Ovary (tissue), 9 donors: ENCODE data around the gene SOX5. TPM values are rescaled to one million over a fixed set of nuclear protein-coding genes. Genes with fewer than 3 reads are reported as not detected.

Experiments
- DNase-seq, 5 donors: peaks; one replicate each; pipeline ENCODE4 v3.0.0-alpha.2; 2019 to 2020
- H3K27ac ChIP-seq, 2 donors: fragments of 200-600 bp; one replicate each; pipeline versions ENCODE4 v1.5.1 to v1.8.0; 2019 to 2022
- H3K27me3 ChIP-seq: fragments of 200-600 bp; one replicate; pipeline ENCODE4 v1.8.0; 2022
- H3K36me3 ChIP-seq: fragments of 200-600 bp; sonication (generic); one replicate; pipeline ENCODE4 v1.5.1; 2019
- H3K4me1 ChIP-seq: one replicate; pipeline ENCODE4 v1.8.1; 2013; ENCODE audit warnings: mild to moderate bottlenecking, moderate library complexity; ENCODE audit not compliant: insufficient read depth
- H3K4me3 ChIP-seq: fragments of 200-600 bp; sonication (generic); one replicate; pipeline ENCODE4 v1.5.1; 2017
- H3K9me3 ChIP-seq, 2 donors: fragments of 200-600 bp in 1 of 2; sonication (generic) in 1 of 2; one replicate each; pipeline versions ENCODE4 v1.5.1 to v1.8.1; 2013 to 2019; ENCODE audit warnings: mild to moderate bottlenecking in 1 of 2, moderate library complexity in 1 of 2
- EP300 ChIP-seq: sonication (generic); formaldehyde crosslinking; IDR thresholded peaks from one replicate; pipeline ENCODE4 v1.6.1; 2017; ENCODE audit warnings: antibody characterized with exemption
- POLR2A ChIP-seq: fragments of 450-650 bp; IDR thresholded peaks from one replicate; pipeline ENCODE4 v1.6.1; 2017; ENCODE audit warnings: antibody characterized with exemption, mild to moderate bottlenecking, moderate library complexity
- WGBS, 3 donors: extraction: QIAGEN DNeasy Blood & Tissue Kit in 1 of 3; methylation state at CpG; one replicate each; pipeline versions ENCODE4 v1.1.5 to v1.1.7; 2013 to 2017; 5-methylcytosine and 5-hydroxymethylcytosine counted together
- intact Hi-C, 4 donors: fragments of 100-400 bp; cut with DNase I; formaldehyde crosslinking; loops; one replicate each; pipeline versions ENCODE4 v1.11.0 to v1.15.1; 2022 to 2023
- polyA plus RNA-seq, 2 donors: library from polyadenylated mRNA; stranded (reverse); fragments of 200-250 nt in 1 of 2; fragments of 350-450 nt in 1 of 2; fragmentation: Illumina TruSeq in 1 of 2; extraction: RNeasy Lipid Tissue Mini Kit (QIAGEN cat#74804) in 1 of 2; gene quantifications; one replicate each; pipeline ENCODE4 v1.2.3, GENCODE V29; 2013 to 2014
- total RNA-seq, 7 donors: library from RNA; depleted of rRNA in 2 of 7; stranded (reverse); fragments of >200 nt in 2 of 7; fragmentation: NEBNext Ultra II Directional in 3 of 7; extraction: Animal tissue kit (Norgen Biotek cat#: 25700) in 3 of 7; gene quantifications; one replicate each; pipeline versions ENCODE4 v1.1.0 to v1.2.4, GENCODE V29; 2016 to 2023
- TF ChIP-seq, protein P1 (sequence below), 3 donors: fragments of 450-650 bp in 2 of 3; fragments of 200-600 bp in 1 of 3; IDR thresholded peaks; one replicate each; pipeline versions ENCODE4 v1.5.1 to v1.8.0; 2016 to 2022; ENCODE audit warnings: antibody characterized with exemption in 3 of 3, mild to moderate bottlenecking in 1 of 3
- donor health status: DM: no; HTN: no; CAD: no; lungs with moderate emphysema.
- donor health status: DM: no; HTN: no; CAD: no.
- donor health status: Bipolar disorder and iron deficiency.
- donor health status: DM: yes; HTN: yes; CAD: no.
- donor health status: DM: no; HTN: no; CAD: no.
- donor health status: DM: yes; HTN: yes; CAD: no.

SOX5 gene
- total and polyA plus RNA-seq, 9 donors, result 5.7 to 33.7 (median 21.4) TPM

DNA sequence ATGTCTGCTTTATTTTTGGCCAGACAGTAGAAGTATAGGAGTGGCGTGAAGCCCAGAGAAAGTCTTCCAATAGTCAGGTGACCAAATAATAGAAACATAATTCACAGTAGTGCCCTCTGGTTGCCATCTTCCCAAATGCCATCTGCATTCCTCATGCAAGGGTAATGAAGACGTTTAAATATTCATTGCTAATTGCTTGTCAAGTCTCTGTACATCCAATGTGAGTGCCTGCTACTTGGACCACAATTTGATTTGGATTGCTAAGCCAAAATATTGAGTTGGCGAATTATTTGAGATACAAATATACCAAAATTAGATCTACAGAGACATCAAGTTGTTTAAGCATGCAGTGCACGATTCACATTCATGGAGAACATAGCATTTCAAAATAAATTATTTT lies 402.7 kb downstream of the SOX5 start:
- no peak for DNase-seq
- no peak overlapping the region for H3K4me3 ChIP-seq
- TF ChIP-seq EP300 (no peak), POLR2A (no peak)
- TF ChIP-seq, protein P1, sequence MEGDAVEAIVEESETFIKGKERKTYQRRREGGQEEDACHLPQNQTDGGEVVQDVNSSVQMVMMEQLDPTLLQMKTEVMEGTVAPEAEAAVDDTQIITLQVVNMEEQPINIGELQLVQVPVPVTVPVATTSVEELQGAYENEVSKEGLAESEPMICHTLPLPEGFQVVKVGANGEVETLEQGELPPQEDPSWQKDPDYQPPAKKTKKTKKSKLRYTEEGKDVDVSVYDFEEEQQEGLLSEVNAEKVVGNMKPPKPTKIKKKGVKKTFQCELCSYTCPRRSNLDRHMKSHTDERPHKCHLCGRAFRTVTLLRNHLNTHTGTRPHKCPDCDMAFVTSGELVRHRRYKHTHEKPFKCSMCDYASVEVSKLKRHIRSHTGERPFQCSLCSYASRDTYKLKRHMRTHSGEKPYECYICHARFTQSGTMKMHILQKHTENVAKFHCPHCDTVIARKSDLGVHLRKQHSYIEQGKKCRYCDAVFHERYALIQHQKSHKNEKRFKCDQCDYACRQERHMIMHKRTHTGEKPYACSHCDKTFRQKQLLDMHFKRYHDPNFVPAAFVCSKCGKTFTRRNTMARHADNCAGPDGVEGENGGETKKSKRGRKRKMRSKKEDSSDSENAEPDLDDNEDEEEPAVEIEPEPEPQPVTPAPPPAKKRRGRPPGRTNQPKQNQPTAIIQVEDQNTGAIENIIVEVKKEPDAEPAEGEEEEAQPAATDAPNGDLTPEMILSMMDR (IDR thresholded peaks at IDR 0.05), result no peak
- H3K36me3 ChIP-seq, result no peaks in the 10 kb centered on the region
- 90 to 92% (median 92%) methylated on average over 4 of the region's 4 CpGs for WGBS, 3 donors
- H3K27ac ChIP-seq, result no peak overlapping the region
- no peaks in the 10 kb centered on the region for H3K9me3 ChIP-seq
- intact Hi-C loops, result no loop called here
- no peaks in the 10 kb centered on the region for H3K27me3 ChIP-seq
- H3K4me1 ChIP-seq, result no peaks in the 10 kb centered on the region

DNA sequence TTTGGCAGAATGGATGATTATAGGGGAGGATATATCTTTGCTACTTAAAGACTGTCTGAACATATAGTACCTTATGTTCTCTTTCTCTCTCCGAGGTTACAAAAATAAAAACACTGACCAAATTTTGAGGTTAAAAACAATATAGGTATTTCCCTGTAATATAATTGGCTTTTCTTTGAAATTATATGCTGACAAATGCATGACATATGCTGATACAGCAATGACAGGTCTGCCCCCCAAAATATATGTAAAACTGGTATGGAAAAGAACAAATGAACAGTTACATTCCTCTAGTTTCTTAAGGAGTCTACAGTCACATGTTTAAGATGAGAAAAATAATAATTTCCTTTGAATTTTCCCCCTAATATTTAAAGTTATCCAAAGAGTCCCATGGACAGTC lies 405.7 kb downstream of the SOX5 start:
- H3K36me3 ChIP-seq, result no peaks in the 10 kb centered on the region
- no peak for DNase-seq
- H3K27me3 ChIP-seq, result no peaks in the 10 kb centered on the region
- no peak overlapping the region for H3K4me3 ChIP-seq
- 83 to 96% (median 88%) methylated on average over 1 of the region's 1 CpG for WGBS, 3 donors
- H3K27ac ChIP-seq, result no peak overlapping the region
- H3K4me1 ChIP-seq, result no peaks in the 10 kb centered on the region
- H3K9me3 ChIP-seq, result no peaks in the 10 kb centered on the region
- intact Hi-C loops, result no loop called here
- TF ChIP-seq EP300 (no peak), POLR2A (no peak)
- TF ChIP-seq, protein P1 (IDR thresholded peaks at IDR 0.05), result no peak

DNA sequence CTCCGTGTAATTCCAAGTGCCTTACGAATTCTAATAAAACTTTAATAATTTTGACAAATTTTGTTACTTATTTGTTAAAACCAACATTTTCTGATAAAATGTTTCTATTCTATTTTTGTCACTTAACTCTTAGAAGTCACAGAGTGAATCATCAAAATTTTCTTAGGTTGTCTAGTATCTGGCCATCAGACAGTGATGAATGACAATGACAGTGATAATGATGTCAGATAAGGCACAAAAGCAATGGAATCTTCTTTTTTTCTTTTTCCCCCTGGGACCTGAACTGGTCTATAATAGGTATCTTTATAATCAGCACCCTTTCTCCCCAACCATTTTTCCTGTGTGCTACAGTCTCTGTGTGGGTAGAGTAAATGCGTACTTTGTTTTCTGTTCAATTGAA lies 407.3 kb downstream of the SOX5 start:
- Histone ChIP-seq H3K4me1 (no peaks in the 10 kb centered on the region), H3K9me3 (no peaks in the 10 kb centered on the region), H3K36me3 (no peaks in the 10 kb centered on the region), H3K4me3 (no peak overlapping the region), H3K27me3 (no peaks in the 10 kb centered on the region), H3K27ac (no peak overlapping the region)
- TF ChIP-seq, protein P1 (IDR thresholded peaks at IDR 0.05), result no peak
- TF ChIP-seq EP300 (no peak), POLR2A (no peak)
- no peak for DNase-seq
- WGBS, 3 donors, result 95 to 97% (median 96%) methylated on average over 3 of the region's 3 CpGs
- intact Hi-C loops, result no loop called here

DNA sequence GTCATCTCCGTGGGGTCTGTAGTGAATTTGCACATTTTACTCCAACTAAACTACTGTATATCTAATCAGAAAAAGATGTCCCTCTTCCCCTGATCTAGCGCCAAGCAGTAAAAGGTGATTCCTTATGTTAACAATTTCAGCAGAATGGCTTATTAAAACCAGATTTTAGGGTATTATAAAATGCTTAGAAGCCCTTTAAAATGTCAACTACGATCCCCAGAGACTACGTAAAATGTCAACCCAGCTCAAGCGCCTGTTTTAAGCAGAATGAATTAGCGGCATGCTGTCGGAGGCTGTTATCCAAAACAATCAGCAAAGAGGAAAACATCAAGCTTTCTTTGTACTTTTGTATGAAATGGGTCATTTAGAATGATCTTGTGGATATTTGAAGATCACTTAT lies 408.9 kb downstream of the SOX5 start:
- 70 to 84% (median 80%) methylated on average over 7 of the region's 7 CpGs for WGBS, 3 donors
- H3K36me3 ChIP-seq, result no peaks in the 10 kb centered on the region
- no peak for DNase-seq
- no peak overlapping the region for H3K4me3 ChIP-seq
- no peaks in the 10 kb centered on the region for H3K27me3 ChIP-seq
- TF ChIP-seq POLR2A (no peak), EP300 (no peak)
- TF ChIP-seq, protein P1 (IDR thresholded peaks at IDR 0.05), result no peak
- no peaks in the 10 kb centered on the region for H3K4me1 ChIP-seq
- H3K9me3 ChIP-seq, result no peaks in the 10 kb centered on the region
- intact Hi-C loops, result no loop called here
- H3K27ac ChIP-seq, result no peak overlapping the region

DNA sequence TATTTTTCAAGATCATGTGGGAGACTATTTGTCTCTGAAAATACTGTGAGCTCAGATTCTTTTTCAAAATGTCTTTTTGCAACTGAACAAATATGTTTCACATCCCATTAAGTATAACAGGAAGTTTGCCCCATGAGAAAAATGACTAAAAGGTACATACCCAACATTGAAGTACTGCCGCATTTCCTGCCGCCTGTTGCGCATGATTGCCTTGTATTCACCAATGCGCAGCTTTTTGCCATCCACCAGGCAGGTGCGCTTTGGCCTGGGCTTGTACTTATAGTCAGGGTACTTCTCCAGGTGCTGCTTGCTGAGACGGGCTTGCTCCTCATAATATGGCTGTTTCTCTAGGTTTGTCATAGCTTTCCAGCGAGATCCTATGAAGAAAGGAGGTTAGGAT lies 413.2 kb downstream of the SOX5 start:
- intact Hi-C loops, result no loop called here
- Histone ChIP-seq H3K36me3 (no peaks in the 10 kb centered on the region), H3K4me1 (no peaks in the 10 kb centered on the region), H3K4me3 (no peak overlapping the region), H3K27ac (no peak overlapping the region), H3K27me3 (no peaks in the 10 kb centered on the region), H3K9me3 (no peaks in the 10 kb centered on the region)
- TF ChIP-seq POLR2A (no peak), EP300 (no peak)
- TF ChIP-seq, protein P1 (IDR thresholded peaks at IDR 0.05), result no peak
- WGBS, 3 donors, result 87 to 97% (median 95%) methylated on average over 7 of the region's 7 CpGs
- DNase-seq, result no peak
